SK-N-SH (cell line): ENCODE results near the gene HSF4. TPM values are rescaled to one million over a fixed set of nuclear protein-coding genes. Genes with fewer than 3 reads are reported as not detected.
A peak's percentile ranks its signal among the peaks of the same experiment; 100 is the strongest.

ENCODE experiments used
- CTCF ChIA-PET: fragments of 300-600, 350-600 bp; formaldehyde crosslinking; extraction: SDS; loops from one replicate; lab custom pipeline; 2021; lab: Yijun Ruan, JAX
- POLR2A ChIA-PET: fragments of 350-600 bp; sonication (Branson Sonifier 250); formaldehyde crosslinking; extraction: SDS; loops from one replicate; lab custom pipeline; 2020; ENCODE audit warnings: antibody characterized with exemption, inconsistent platforms; lab: Yijun Ruan, JAX
- DNase-seq: peaks from one replicate; pipeline ENCODE4 v3.0.0; 2012
- H2AFZ ChIP-seq: fragments of 200-600 bp; sonication (generic); 2 replicates; pipeline ENCODE4 v1.8.1; 2016; ENCODE audit warnings: antibody characterized with exemption, mild to moderate bottlenecking, low read depth
- H3F3A ChIP-seq: fragments of 200-600 bp; sonication (generic); replicated peaks from 2 replicates; pipeline ENCODE3; 2016; ENCODE audit warnings: antibody characterized with exemption, mild to moderate bottlenecking; ENCODE audit not compliant: insufficient read depth
- H3K27ac ChIP-seq, 2 experiments: fragments of 200-500 bp in 1 of 2; fragments of 200-600 bp in 1 of 2; sonication (Bioruptor generic) in 1 of 2; sonication (generic), shearing (Covaris generic) in 1 of 2; 2 replicates each; pipeline versions ENCODE4 v1.5.1 to v1.6.1; 2014 to 2016; ENCODE audit warnings: low read depth in 2 of 2, inconsistent platforms in 1 of 2, low read length in 1 of 2, mild to moderate bottlenecking in 1 of 2, mixed read lengths in 1 of 2
- H3K27me3 ChIP-seq: fragments of 200-600 bp; sonication (generic), shearing (Covaris generic); 2 replicates; pipeline ENCODE4 v1.6.1; 2016; ENCODE audit warnings: mixed run types; ENCODE audit not compliant: insufficient read depth
- H3K36me3 ChIP-seq, 2 experiments: fragments of 200-500 bp in 1 of 2; fragments of 200-600 bp in 1 of 2; sonication (Bioruptor generic) in 1 of 2; sonication (generic) in 1 of 2; replicated peaks in 1 of 2; 2 replicates each; pipeline versions ENCODE3 to v1.5.1; 2014 to 2016; ENCODE audit warnings: low read length in 1 of 2, mild to moderate bottlenecking in 1 of 2; ENCODE audit not compliant: insufficient read depth in 2 of 2, control insufficient read depth in 1 of 2
- H3K4me1 ChIP-seq, 2 experiments: fragments of 200-500 bp in 1 of 2; fragments of 200-600 bp in 1 of 2; sonication (Bioruptor generic) in 1 of 2; sonication (generic), shearing (Covaris generic) in 1 of 2; 2 replicates each; pipeline versions ENCODE4 v1.5.1 to v1.6.1; 2014 to 2016; ENCODE audit warnings: low read depth in 1 of 2, low read length in 1 of 2, mixed run types in 1 of 2; ENCODE audit not compliant: insufficient read depth in 2 of 2, control insufficient read depth in 1 of 2
- H3K4me2 ChIP-seq: fragments of 200-600 bp; sonication (generic), shearing (Covaris generic); 2 replicates; pipeline ENCODE4 v1.6.1; 2017; ENCODE audit warnings: mixed run types
- H3K4me3 ChIP-seq, 2 experiments: fragments of 200-500 bp in 1 of 2; fragments of 200-600 bp in 1 of 2; sonication (Bioruptor generic) in 1 of 2; sonication (generic), shearing (Covaris generic) in 1 of 2; 2 replicates each; pipeline versions ENCODE4 v1.5.1 to v1.8.1; 2014 to 2016; ENCODE audit warnings: low read depth in 2 of 2, inconsistent platforms in 1 of 2, low read length in 1 of 2, mild to moderate bottlenecking in 1 of 2, mixed read lengths in 1 of 2, moderate library complexity in 1 of 2
- H3K79me2 ChIP-seq: fragments of 200-600 bp; sonication (generic); 2 replicates; pipeline ENCODE4 v1.8.1; 2017; ENCODE audit warnings: mild to moderate bottlenecking; ENCODE audit not compliant: insufficient read depth
- H3K9ac ChIP-seq: fragments of 200-600 bp; sonication (generic); 2 replicates; pipeline ENCODE4 v1.6.1; 2017; ENCODE audit warnings: mixed run types
- H3K9me2 ChIP-seq: fragments of 200-600 bp; sonication (generic); 2 replicates; pipeline ENCODE4 v1.6.1; 2017; ENCODE audit warnings: mixed run types
- H3K9me3 ChIP-seq: fragments of 200-600 bp; sonication (generic); 2 replicates; pipeline ENCODE4 v1.6.1; 2017; ENCODE audit warnings: mixed run types, mild to moderate bottlenecking, moderate library complexity
- H4K20me1 ChIP-seq: fragments of 200-600 bp; sonication (generic); 2 replicates; pipeline ENCODE4 v1.6.1; 2017; ENCODE audit warnings: mild to moderate bottlenecking, mixed run types; ENCODE audit not compliant: insufficient read depth
- CHD2 ChIP-seq: fragments of 150-350 bp; IDR thresholded peaks from 2 replicates; pipeline ENCODE4 v1.6.1; 2018; ENCODE audit warnings: low read length; ENCODE audit not compliant: partially characterized antibody
- EZH2phosphoT487 ChIP-seq: fragments of 200-600 bp; sonication (generic); IDR thresholded peaks from 2 replicates; pipeline ENCODE4 v1.6.1; 2017; ENCODE audit warnings: low read depth, mixed run types, mild to moderate bottlenecking, antibody characterized with exemption, moderate library complexity, borderline replicate concordance
- FOXM1 ChIP-seq: IDR thresholded peaks from 2 replicates; pipeline ENCODE4 v1.4.0; 2012; ENCODE audit warnings: low read depth, mild to moderate bottlenecking
- GATA2 ChIP-seq: sonication (generic); formaldehyde crosslinking; IDR thresholded peaks from 2 replicates; pipeline ENCODE4 v1.5.0; 2020; ENCODE audit warnings: mild to moderate bottlenecking, missing genetic modification reagents
- NFIC ChIP-seq: IDR thresholded peaks from 2 replicates; pipeline ENCODE4 v1.4.0; 2012; ENCODE audit warnings: borderline replicate concordance
- RAD21 ChIP-seq: IDR thresholded peaks from 2 replicates; pipeline ENCODE4 v1.6.1; 2012; ENCODE audit warnings: mild to moderate bottlenecking, low read length
- SIN3A ChIP-seq: IDR thresholded peaks from 2 replicates; pipeline ENCODE4 v1.6.1; 2012; ENCODE audit warnings: low read depth, mild to moderate bottlenecking, low read length, moderate library complexity, borderline replicate concordance
- SMC3 ChIP-seq: IDR thresholded peaks from 2 replicates; pipeline ENCODE4 v1.6.1; 2012; ENCODE audit warnings: low read depth, low read length, improper control_type of control experiment
- TCF12 ChIP-seq: IDR thresholded peaks from 2 replicates; pipeline ENCODE4 v1.4.0; 2012
- TEAD4 ChIP-seq: IDR thresholded peaks from 2 replicates; pipeline ENCODE4 v1.4.0; 2012; ENCODE audit warnings: mild to moderate bottlenecking, borderline replicate concordance; ENCODE audit not compliant: insufficient read depth
- WGBS: methylation state at CpG from one replicate; pipeline ENCODE4 v1.1.6; 2017; ENCODE audit warnings: low lambda C conversion rate; 5-methylcytosine and 5-hydroxymethylcytosine counted together
- polyA plus RNA-seq, 3 experiments: library from polyadenylated mRNA; depleted of rRNA; stranded (reverse); fragments of >200 nt; gene quantifications; 2 replicates each; pipeline ENCODE4 v1.2.3, GENCODE V29; 2012
- TF ChIP-seq, protein P1 (sequence below): fragments of 200-600 bp; sonication (generic); IDR thresholded peaks from 2 replicates; pipeline ENCODE4 v1.6.1; 2017; ENCODE audit warnings: antibody characterized with exemption, mild to moderate bottlenecking, moderate library complexity
- TF ChIP-seq, protein P2 (sequence below): IDR thresholded peaks from 2 replicates; pipeline ENCODE4 v1.4.0; 2012; ENCODE audit warnings: low read depth, borderline replicate concordance

HSF4 gene
- polyA plus RNA-seq, 1 of the 3 experiments (the other 2 are of a cell fraction), result 33.4 TPM

DNA sequence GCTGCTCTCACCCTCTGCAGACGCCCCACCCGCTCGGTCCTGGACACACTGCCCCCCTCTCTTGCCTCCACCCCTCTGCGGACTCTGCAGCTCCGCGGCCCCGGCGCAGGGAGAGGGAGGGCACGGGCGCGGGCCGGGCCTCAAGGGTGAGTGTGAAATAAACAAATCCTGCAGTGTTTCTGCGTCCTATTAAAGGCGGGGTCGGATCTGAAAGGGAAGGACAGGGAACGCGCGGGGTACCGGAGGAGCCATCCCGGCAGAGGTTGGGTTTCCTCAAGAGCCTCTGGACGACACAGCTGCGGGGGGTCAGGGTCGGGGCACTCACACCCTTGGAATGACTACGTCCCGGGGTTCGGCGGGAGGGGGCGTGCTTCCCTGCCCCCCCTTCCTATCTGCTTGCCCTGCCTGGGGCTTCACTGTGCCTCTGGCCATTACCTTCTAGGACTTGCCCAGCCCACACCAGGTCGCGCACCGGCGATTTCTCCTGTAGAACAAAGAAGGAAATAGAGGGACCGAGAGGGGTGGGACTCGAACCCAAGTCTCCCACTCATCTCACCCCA, 466 bp upstream of the HSF4 start:
- H3K4me2 ChIP-seq, result no peak overlapping the region
- POLR2A ChIA-PET, result interaction anchor here (0.6 to 3.9 kb wide), 6 partner anchors 10 to 30 kb away, joined by 3 to 37 read pairs (median 5); partner anchors contain the start of gene B3GNT9
- H3K9me3 ChIP-seq, result no peaks in the 10 kb centered on the region
- H3F3A ChIP-seq, result peaks cover 14% of the 10 kb centered on the region
- H3K27ac ChIP-seq, result peak overlapping the region in 1 of 2 experiments; percentile 90; a peak in 2 of 4 replicates
- H4K20me1 ChIP-seq, result no peaks in the 10 kb centered on the region
- no peaks in the 10 kb centered on the region for H3K36me3 ChIP-seq
- no peak overlapping the region for H2AFZ ChIP-seq
- peak overlapping the region in 1 of 2 experiments; percentile 49; a peak in 2 of 4 replicates for H3K4me3 ChIP-seq
- 46% methylated on average over 28 of the region's 34 CpGs for WGBS
- no peaks in the 10 kb centered on the region for H3K27me3 ChIP-seq
- no peaks in the 10 kb centered on the region for H3K9me2 ChIP-seq
- peaks cover 0 to 29% of the 10 kb centered on the region in 2 experiments; a peak in 1 of 4 replicates for H3K4me1 ChIP-seq
- no peaks in the 10 kb centered on the region for H3K79me2 ChIP-seq
- peak; percentile 77 for DNase-seq
- TF ChIP-seq GATA2 (CRISPR knock-in tag), result no peak
- TF ChIP-seq FOXM1, result no peak
- TF ChIP-seq EZH2phosphoT487, result no peak
- TF ChIP-seq SMC3, result no peak
- CTCF ChIA-PET, result interaction anchor here (1.1 to 14.2 kb wide), 10 partner anchors 9 to 210 kb away, joined by 4 to 470 read pairs (median 8); partner anchors contain the start of genes B3GNT9 and CBFB
- no peak overlapping the region for H3K9ac ChIP-seq

DNA sequence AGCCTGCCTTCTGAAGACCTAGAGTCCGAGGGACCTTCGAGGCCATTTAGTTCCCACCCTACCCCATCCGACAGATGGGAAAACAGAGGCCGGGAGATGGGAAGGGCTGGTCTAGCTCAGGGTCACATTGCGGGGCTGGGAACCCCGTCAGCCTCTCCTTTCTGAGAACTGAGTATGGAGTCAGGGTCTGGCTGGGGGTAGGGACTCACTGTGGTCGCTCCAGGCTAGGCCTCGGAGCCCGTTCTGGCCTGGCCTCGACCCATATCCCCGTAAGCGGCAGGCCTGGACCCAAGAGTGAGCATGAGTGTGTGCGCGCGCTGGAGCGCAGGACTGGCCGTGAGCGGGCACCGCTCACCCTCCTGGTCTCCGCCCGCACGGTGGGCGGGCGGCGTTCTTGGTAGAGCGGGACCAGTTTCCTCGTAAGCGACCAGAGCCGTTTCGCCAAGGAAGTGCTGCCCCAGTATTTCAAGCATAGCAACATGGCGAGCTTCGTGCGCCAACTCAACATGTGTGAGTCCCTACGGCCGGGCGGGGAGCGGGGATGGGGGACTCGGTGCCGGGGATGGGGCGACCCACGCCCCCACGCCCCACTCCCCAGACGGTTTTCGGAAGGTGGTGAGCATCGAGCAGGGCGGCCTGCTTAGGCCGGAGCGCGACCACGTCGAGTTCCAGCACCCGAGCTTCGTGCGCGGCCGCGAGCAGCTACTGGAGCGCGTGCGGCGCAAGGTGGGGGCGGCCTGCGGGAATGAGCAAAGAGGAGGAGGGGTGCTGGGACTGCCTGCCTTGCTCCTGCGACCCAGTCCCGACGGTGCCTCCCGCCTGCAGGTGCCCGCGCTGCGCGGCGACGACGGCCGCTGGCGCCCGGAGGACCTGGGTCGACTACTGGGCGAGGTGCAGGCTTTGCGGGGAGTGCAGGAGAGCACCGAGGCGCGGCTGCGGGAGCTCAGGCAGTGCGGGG, 855 bp downstream of the HSF4 start:
- CTCF ChIA-PET, result interaction anchor here (0.8 to 2.6 kb wide), 3 partner anchors 10 to 14 kb away, joined by 3 to 11 read pairs (median 3); no protein-coding TSS in a partner anchor
- no peak for DNase-seq
- TF ChIP-seq NFIC (no peak), SIN3A (no peak), RAD21 (no peak), TCF12 (no peak), TEAD4 (no peak), CHD2 (no peak)
- TF ChIP-seq, protein P1, sequence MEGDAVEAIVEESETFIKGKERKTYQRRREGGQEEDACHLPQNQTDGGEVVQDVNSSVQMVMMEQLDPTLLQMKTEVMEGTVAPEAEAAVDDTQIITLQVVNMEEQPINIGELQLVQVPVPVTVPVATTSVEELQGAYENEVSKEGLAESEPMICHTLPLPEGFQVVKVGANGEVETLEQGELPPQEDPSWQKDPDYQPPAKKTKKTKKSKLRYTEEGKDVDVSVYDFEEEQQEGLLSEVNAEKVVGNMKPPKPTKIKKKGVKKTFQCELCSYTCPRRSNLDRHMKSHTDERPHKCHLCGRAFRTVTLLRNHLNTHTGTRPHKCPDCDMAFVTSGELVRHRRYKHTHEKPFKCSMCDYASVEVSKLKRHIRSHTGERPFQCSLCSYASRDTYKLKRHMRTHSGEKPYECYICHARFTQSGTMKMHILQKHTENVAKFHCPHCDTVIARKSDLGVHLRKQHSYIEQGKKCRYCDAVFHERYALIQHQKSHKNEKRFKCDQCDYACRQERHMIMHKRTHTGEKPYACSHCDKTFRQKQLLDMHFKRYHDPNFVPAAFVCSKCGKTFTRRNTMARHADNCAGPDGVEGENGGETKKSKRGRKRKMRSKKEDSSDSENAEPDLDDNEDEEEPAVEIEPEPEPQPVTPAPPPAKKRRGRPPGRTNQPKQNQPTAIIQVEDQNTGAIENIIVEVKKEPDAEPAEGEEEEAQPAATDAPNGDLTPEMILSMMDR, result no peak
- TF ChIP-seq, protein P2, sequence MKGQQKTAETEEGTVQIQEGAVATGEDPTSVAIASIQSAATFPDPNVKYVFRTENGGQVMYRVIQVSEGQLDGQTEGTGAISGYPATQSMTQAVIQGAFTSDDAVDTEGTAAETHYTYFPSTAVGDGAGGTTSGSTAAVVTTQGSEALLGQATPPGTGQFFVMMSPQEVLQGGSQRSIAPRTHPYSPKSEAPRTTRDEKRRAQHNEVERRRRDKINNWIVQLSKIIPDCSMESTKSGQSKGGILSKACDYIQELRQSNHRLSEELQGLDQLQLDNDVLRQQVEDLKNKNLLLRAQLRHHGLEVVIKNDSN, result no peak

More for the DNA sequence above, 855 bp downstream of the HSF4 start:
- no peaks in the 10 kb centered on the region for H3K36me3 ChIP-seq
- no peak overlapping the region for H3K4me2 ChIP-seq
- H3K9ac ChIP-seq, result no peak overlapping the region
- no peaks in the 10 kb centered on the region for H3K9me3 ChIP-seq
- H3K79me2 ChIP-seq, result no peaks in the 10 kb centered on the region
- H2AFZ ChIP-seq, result no peak overlapping the region
- no peak overlapping the region for H3K27ac ChIP-seq
- no peaks in the 10 kb centered on the region for H3K9me2 ChIP-seq
- H4K20me1 ChIP-seq, result no peaks in the 10 kb centered on the region
- POLR2A ChIA-PET, result interaction anchor here (3.9 kb wide), 1 partner anchor 9 kb away, joined by 37 read pairs; no protein-coding TSS in a partner anchor
- WGBS, result 96% methylated on average over 63 of the region's 85 CpGs
- H3K27me3 ChIP-seq, result no peaks in the 10 kb centered on the region
- peaks cover 10 to 36% of the 10 kb centered on the region in 2 experiments; a peak in 2 of 4 replicates for H3K4me1 ChIP-seq
- peaks cover 17% of the 10 kb centered on the region for H3F3A ChIP-seq
- no peak overlapping the region; a peak in 1 of 4 replicates for H3K4me3 ChIP-seq
